Measurements from ENCODE around the gene MAPK11. TPM values are rescaled to one million over a fixed set of nuclear protein-coding genes. Genes with fewer than 3 reads are reported as not detected.
A peak's percentile ranks its signal among the peaks of the same experiment; 100 is the strongest.

MAPK11 gene
- total RNA-seq, 1 donor from 2014 or later, result 131 TPM

- TF ChIP-seq CTCF (IDR thresholded peaks at IDR 0.05; ENCODE audit: partially characterized antibody, unreplicated experiment), result no peak
- H3K9me3 Mint-ChIP-seq (ENCODE audit: unreplicated experiment), result peaks cover 3% of the 10 kb centered on the region
- H3K4me3 Mint-ChIP-seq (ENCODE audit: unreplicated experiment), result no peak overlapping the region
- peaks cover 8% of the 10 kb centered on the region for H3K4me1 Mint-ChIP-seq (ENCODE audit: low read depth, unreplicated experiment)
- peak; percentile 25 for DNase-seq
- no peaks in the 10 kb centered on the region for H3K36me3 Mint-ChIP-seq (ENCODE audit: unreplicated experiment)
- H3K27ac Mint-ChIP-seq (ENCODE audit: unreplicated experiment), result no peak overlapping the region
- H3K27me3 Mint-ChIP-seq (ENCODE audit: unreplicated experiment), result peaks cover 8% of the 10 kb centered on the region
Measured at GRCh38 chr22:50307890-50308596, 37.9 kb upstream of the MAPK11 start.

GRCh38 chr22:50306753-50307749 is 36.9 kb upstream of the MAPK11 start, which contains the start of gene PLXNB2:
Gene PLXNB2 (minus strand): TSS chr22:50307646. CDS start chr22:50290584, 17,062 bp downstream.
- peak within 1 kb of the TSS; percentile 85 for H3K4me3 Mint-ChIP-seq (ENCODE audit: unreplicated experiment)
- H3K4me1 Mint-ChIP-seq (ENCODE audit: low read depth, unreplicated experiment), result peaks cover 8% of the 10 kb centered on the region
- peaks cover 5% of the 10 kb centered on the region for H3K9me3 Mint-ChIP-seq (ENCODE audit: unreplicated experiment)
- TF ChIP-seq CTCF (IDR thresholded peaks at IDR 0.05; ENCODE audit: partially characterized antibody, unreplicated experiment), result no peak
- H3K27me3 Mint-ChIP-seq (ENCODE audit: unreplicated experiment), result peaks cover 11% of the 10 kb centered on the region
- H3K36me3 Mint-ChIP-seq (ENCODE audit: unreplicated experiment), result no peaks in the 10 kb centered on the region
- no peak within 1 kb of the TSS for H3K27ac Mint-ChIP-seq (ENCODE audit: unreplicated experiment)
- peak; percentile 78 for DNase-seq

GRCh38 chr22:50305923-50306566 is 35.9 kb upstream of the MAPK11 start:
- TF ChIP-seq CTCF (IDR thresholded peaks at IDR 0.05; ENCODE audit: partially characterized antibody, unreplicated experiment), result no peak
- Mint-ChIP-seq H3K36me3 (ENCODE audit: unreplicated experiment) (no peaks in the 10 kb centered on the region), H3K27me3 (ENCODE audit: unreplicated experiment) (peaks cover 11% of the 10 kb centered on the region), H3K4me3 (ENCODE audit: unreplicated experiment) (peak overlapping the region; percentile 85), H3K4me1 (ENCODE audit: low read depth, unreplicated experiment) (peaks cover 8% of the 10 kb centered on the region), H3K9me3 (ENCODE audit: unreplicated experiment) (peaks cover 5% of the 10 kb centered on the region), H3K27ac (ENCODE audit: unreplicated experiment) (no peak overlapping the region)
- DNase-seq, result no peak

GRCh38 chr22:50305393-50305922 is 35.3 kb upstream of the MAPK11 start:
- Mint-ChIP-seq H3K36me3 (ENCODE audit: unreplicated experiment) (no peaks in the 10 kb centered on the region), H3K4me3 (ENCODE audit: unreplicated experiment) (no peak overlapping the region), H3K9me3 (ENCODE audit: unreplicated experiment) (peaks cover 7% of the 10 kb centered on the region), H3K4me1 (ENCODE audit: low read depth, unreplicated experiment) (peaks cover 8% of the 10 kb centered on the region), H3K27ac (ENCODE audit: unreplicated experiment) (no peak overlapping the region), H3K27me3 (ENCODE audit: unreplicated experiment) (peaks cover 12% of the 10 kb centered on the region)
- no peak for TF ChIP-seq CTCF (IDR thresholded peaks at IDR 0.05; ENCODE audit: partially characterized antibody, unreplicated experiment)
- DNase-seq, result no peak

Measured in glutamatergic neuron (in vitro differentiated cells).